ENCODE measurements around the gene CNTNAP1. TPM values are rescaled to one million over a fixed set of nuclear protein-coding genes. Genes with fewer than 3 reads are reported as not detected.
A peak's percentile ranks its signal among the peaks of the same experiment; 100 is the strongest.

CNTNAP1 gene
- total and polyA plus RNA-seq, 9 of the 15 experiments (the other 6 are each of a cell fraction or from before 2014, with no cell fraction given), result 0.10 to 1.8 (median 0.62) TPM

- TF ChIP-seq PKNOX1 (IDR thresholded peaks at IDR 0.05) (peak; percentile 27; the same call in 1 of the 2 replicates), BRCA1 (IDR thresholded peaks at IDR 0.05) (no peak), BRCA1 (CRISPR knock-in tag; IDR thresholded peaks at IDR 0.05) (no peak), PHTF2 (CRISPR knock-in tag; IDR thresholded peaks at IDR 0.05) (no peak), EP300 (IDR thresholded peaks at IDR 0.05; ENCODE audit: low read length) (no peak), ZNF311 (CRISPR knock-in tag; IDR thresholded peaks at IDR 0.05) (no peak), ZBTB17 (CRISPR knock-in tag; IDR thresholded peaks at IDR 0.05) (no peak), HES1 (IDR thresholded peaks at IDR 0.05; ENCODE audit: low read depth) (no peak), NCOA1 (IDR thresholded peaks at IDR 0.05; ENCODE audit: low read depth) (0 out of 2 replicates have a peak, but pooled peaks have one; percentile 34), TGIF2 (CRISPR knock-in tag; IDR thresholded peaks at IDR 0.05) (no peak), ZNF280B (CRISPR knock-in tag; IDR thresholded peaks at IDR 0.05) (no peak), ZNF165 (CRISPR knock-in tag; IDR thresholded peaks at IDR 0.05; ENCODE audit: borderline replicate concordance) (no peak), SRF (CRISPR knock-in tag; IDR thresholded peaks at IDR 0.05) (no peak), SIN3B (IDR thresholded peaks at IDR 0.05; ENCODE audit: low read depth) (no peak), KDM2B (CRISPR knock-in tag; IDR thresholded peaks at IDR 0.05) (no peak), POLR2B (IDR thresholded peaks at IDR 0.05; ENCODE audit: low read depth, partially characterized antibody) (peak; percentile 67), REST (IDR thresholded peaks at IDR 0.05; ENCODE audit: borderline replicate concordance) (0 out of 2 replicates have a peak, but pooled peaks have one; percentile 2), REST (CRISPR knock-in tag; IDR thresholded peaks at IDR 0.05; ENCODE audit: low read depth) (no peak)
These were observed 4.2 kb upstream of the CNTNAP1 start (continued) for GRCh38 chr17:42677921-42678781.

All from K562 (cell line).